HepG2 (cell line): Measurements from ENCODE around the gene HECTD3. TPM values are rescaled to one million over a fixed set of nuclear protein-coding genes. Genes with fewer than 3 reads are reported as not detected.
A peak's percentile ranks its signal among the peaks of the same experiment; 100 is the strongest.

Source experiments
- ADNP ChIP-seq: sonication (generic); formaldehyde crosslinking; IDR thresholded peaks from 2 replicates; pipeline ENCODE4 v1.4.0; 2020; ENCODE audit warnings: missing genetic modification reagents
- AKAP8 ChIP-seq: sonication (generic); formaldehyde crosslinking; IDR thresholded peaks from 2 replicates; pipeline ENCODE4 v1.5.1; 2020; ENCODE audit warnings: mild to moderate bottlenecking, missing genetic modification reagents
- ASH2L ChIP-seq: fragments of 300-600, 200-600 bp; sonication (generic); IDR thresholded peaks from 2 replicates; pipeline ENCODE4 v1.7.0; 2017; ENCODE audit warnings: low read depth, mild to moderate bottlenecking, moderate library complexity, mixed read lengths, low read length; ENCODE audit not compliant: insufficient read length
- FIP1L1 ChIP-seq: fragments of 200-400 bp; formaldehyde crosslinking; IDR thresholded peaks from 2 replicates; pipeline ENCODE4 v1.6.1; 2018; ENCODE audit warnings: low read depth, mild to moderate bottlenecking, low read length, moderate library complexity, borderline replicate concordance; ENCODE audit not compliant: insufficient read depth
- GATA4 ChIP-seq: sonication (generic); IDR thresholded peaks from 2 replicates; pipeline ENCODE4 v1.6.1; 2016; ENCODE audit warnings: antibody characterized with exemption, low read depth, borderline replicate concordance
- GPN1 ChIP-seq: sonication (generic); formaldehyde crosslinking; IDR thresholded peaks from 2 replicates; pipeline ENCODE4 v1.5.1; 2020; ENCODE audit warnings: missing genetic modification reagents, borderline replicate concordance
- HBP1 ChIP-seq: IDR thresholded peaks from 2 replicates; pipeline ENCODE4 v1.6.1; 2016; ENCODE audit warnings: low read depth, control low read depth
- HMG20B ChIP-seq: conservative IDR thresholded peaks from 2 replicates; pipeline ENCODE4 v1.6.1; 2016; ENCODE audit warnings: missing genetic modification reagents, missing compliant biosample characterization
- IRF2 ChIP-seq: IDR thresholded peaks from 2 replicates; pipeline ENCODE4 v1.6.1; 2018; ENCODE audit warnings: missing genetic modification reagents, missing compliant biosample characterization
- ISL2 ChIP-seq: sonication (generic); formaldehyde crosslinking; IDR thresholded peaks from 2 replicates; pipeline ENCODE4 v1.5.0; 2020; ENCODE audit warnings: missing genetic modification reagents
- KDM2A ChIP-seq: sonication (generic); formaldehyde crosslinking; IDR thresholded peaks from 2 replicates; pipeline ENCODE4 v1.4.0; 2020; ENCODE audit warnings: low read depth, missing genetic modification reagents, borderline replicate concordance
- KDM5B ChIP-seq: sonication (generic); formaldehyde crosslinking; IDR thresholded peaks from 2 replicates; pipeline ENCODE4 v1.4.0; 2020; ENCODE audit warnings: missing genetic modification reagents, mild to moderate bottlenecking, borderline replicate concordance
- NFIB ChIP-seq: sonication (generic); formaldehyde crosslinking; IDR thresholded peaks from 2 replicates; pipeline ENCODE4 v1.9.0; 2021; ENCODE audit warnings: missing genetic modification reagents, mild to moderate bottlenecking, borderline replicate concordance
- RAD21 ChIP-seq: fragments of 450-650 bp; formaldehyde crosslinking; IDR thresholded peaks from 2 replicates; pipeline ENCODE4 v1.5.0; 2020; ENCODE audit warnings: mild to moderate bottlenecking
- RAD51 ChIP-seq: fragments of 450-650 bp; IDR thresholded peaks from 2 replicates; pipeline ENCODE4 v1.6.1; 2016; ENCODE audit warnings: borderline replicate concordance
- RFXANK ChIP-seq: IDR thresholded peaks from 2 replicates; pipeline ENCODE4 v1.6.1; 2016
- SYNCRIP ChIP-seq: fragments of 200-400 bp; formaldehyde crosslinking; IDR thresholded peaks from 2 replicates; pipeline ENCODE4 v1.6.1; 2018; ENCODE audit warnings: mild to moderate bottlenecking, low read depth, low read length; ENCODE audit not compliant: insufficient read depth
- ZBTB1 ChIP-seq: sonication (generic); formaldehyde crosslinking; IDR thresholded peaks from 2 replicates; pipeline ENCODE4 v1.4.0; 2020; ENCODE audit warnings: missing genetic modification reagents, borderline replicate concordance
- ZBTB26 ChIP-seq: IDR thresholded peaks from 2 replicates; pipeline ENCODE4 v1.6.1; 2016; ENCODE audit warnings: missing compliant biosample characterization, missing genetic modification reagents, borderline replicate concordance
- ZNF317 ChIP-seq: sonication (generic); formaldehyde crosslinking; IDR thresholded peaks from 2 replicates; pipeline ENCODE4 v1.5.0; 2020; ENCODE audit warnings: mild to moderate bottlenecking, missing genetic modification reagents
- ZNF337 ChIP-seq: sonication (generic); formaldehyde crosslinking; IDR thresholded peaks from 2 replicates; pipeline ENCODE4 v1.5.1; 2020; ENCODE audit warnings: missing genetic modification reagents, low read depth, mild to moderate bottlenecking, borderline replicate concordance
- ZNF414 ChIP-seq: sonication (generic); formaldehyde crosslinking; IDR thresholded peaks from 2 replicates; pipeline ENCODE4 v1.5.0; 2020; ENCODE audit warnings: missing genetic modification reagents
- ZNF503 ChIP-seq: sonication (generic); formaldehyde crosslinking; IDR thresholded peaks from 2 replicates; pipeline ENCODE4 v1.4.0; 2020; ENCODE audit warnings: missing genetic modification reagents
- ZNF557 ChIP-seq: sonication (generic); formaldehyde crosslinking; IDR thresholded peaks from 2 replicates; pipeline ENCODE4 v1.4.0; 2020; ENCODE audit warnings: missing genetic modification reagents
- ZNF672 ChIP-seq: sonication (generic); formaldehyde crosslinking; IDR thresholded peaks from 2 replicates; pipeline ENCODE4 v1.8.1; 2022; ENCODE audit warnings: missing genetic modification reagents
- ZNF703 ChIP-seq: sonication (generic); formaldehyde crosslinking; IDR thresholded peaks from 2 replicates; pipeline ENCODE4 v1.5.1; 2020; ENCODE audit warnings: missing genetic modification reagents, mild to moderate bottlenecking, moderate library complexity, borderline replicate concordance
- ZNF816 ChIP-seq: sonication (generic); formaldehyde crosslinking; IDR thresholded peaks from 2 replicates; pipeline ENCODE4 v1.8.0; 2022; ENCODE audit warnings: missing genetic modification reagents, mild to moderate bottlenecking, borderline replicate concordance
- polyA plus RNA-seq, 8 experiments: library from polyadenylated mRNA; depleted of rRNA in 3 of 8; stranded (reverse) in 7 of 8; unstranded in 1 of 8; fragments of >200 nt; fragmentation: Illumina TruSeq in 4 of 8; extraction: Trizol in 4 of 8; gene quantifications; 2 replicates each; pipeline versions ENCODE4 v1.2.1 to v1.2.3, GENCODE V29; 2011 to 2016; ENCODE audit warnings: low read depth in 4 of 8, missing spikeins in 1 of 8, mixed read lengths in 1 of 8; ENCODE audit not compliant: insufficient read depth in 1 of 8
- total RNA-seq, 5 experiments: library from RNA; depleted of rRNA; stranded (reverse); fragments of >200 nt; fragmentation: Illumina TruSeq; extraction: Trizol; gene quantifications; 2 replicates each; pipeline ENCODE4 v1.2.3, GENCODE V29; 2016; ENCODE audit warnings: low read depth in 1 of 5

HECTD3 gene
- total and polyA plus RNA-seq, 2 of the 13 experiments (the other 11 are each of a cell fraction or from before 2014, with no cell fraction given) = 18.6 to 24.5 TPM

- no peak for TF ChIP-seq ZNF414 (CRISPR knock-in tag)
- TF ChIP-seq ISL2 (CRISPR knock-in tag) = no peak
- peak; percentile 57; the same call in 1 of the 2 replicates for TF ChIP-seq KDM2A (CRISPR knock-in tag)
- TF ChIP-seq KDM5B (CRISPR knock-in tag) = 0 out of 2 replicates have a peak, but pooled peaks have one; percentile 58
- TF ChIP-seq NFIB (CRISPR knock-in tag) = no peak
- no peak for TF ChIP-seq ADNP (CRISPR knock-in tag)
- TF ChIP-seq ZNF557 (CRISPR knock-in tag) = no peak
- TF ChIP-seq ZNF337 (CRISPR knock-in tag) = no peak
- TF ChIP-seq RFXANK (CRISPR knock-in tag) = no peak
- no peak for TF ChIP-seq ZNF816
- TF ChIP-seq ZNF672 = no peak
- TF ChIP-seq FIP1L1 = no peak
- TF ChIP-seq ZNF703 (CRISPR knock-in tag) = no peak
- TF ChIP-seq ZNF503 (CRISPR knock-in tag) = no peak
- TF ChIP-seq HMG20B (CRISPR knock-in tag) = no peak
- TF ChIP-seq ZNF317 (CRISPR knock-in tag) = no peak
- peak; percentile 27; the same call in 1 of the 2 replicates for TF ChIP-seq ZBTB26 (CRISPR knock-in tag)
- TF ChIP-seq SYNCRIP = no peak
- peak; percentile 80; the same call in 1 of the 2 replicates for TF ChIP-seq IRF2 (CRISPR knock-in tag)
- peak; percentile 89 for TF ChIP-seq RAD21 (CRISPR knock-in tag)
- TF ChIP-seq GATA4 = no peak
- TF ChIP-seq ZBTB1 (CRISPR knock-in tag) = no peak
- TF ChIP-seq RAD51 = no peak
- no peak for TF ChIP-seq ASH2L
- no peak for TF ChIP-seq HBP1 (CRISPR knock-in tag)
- no peak for TF ChIP-seq AKAP8 (CRISPR knock-in tag)
- TF ChIP-seq GPN1 = no peak
Observed at GRCh38 chr1:45014321-45015028, 3.4 kb upstream of the HECTD3 start (continued).
